ENCODE data around the gene RRP15.

RRP15 gene

DNA sequence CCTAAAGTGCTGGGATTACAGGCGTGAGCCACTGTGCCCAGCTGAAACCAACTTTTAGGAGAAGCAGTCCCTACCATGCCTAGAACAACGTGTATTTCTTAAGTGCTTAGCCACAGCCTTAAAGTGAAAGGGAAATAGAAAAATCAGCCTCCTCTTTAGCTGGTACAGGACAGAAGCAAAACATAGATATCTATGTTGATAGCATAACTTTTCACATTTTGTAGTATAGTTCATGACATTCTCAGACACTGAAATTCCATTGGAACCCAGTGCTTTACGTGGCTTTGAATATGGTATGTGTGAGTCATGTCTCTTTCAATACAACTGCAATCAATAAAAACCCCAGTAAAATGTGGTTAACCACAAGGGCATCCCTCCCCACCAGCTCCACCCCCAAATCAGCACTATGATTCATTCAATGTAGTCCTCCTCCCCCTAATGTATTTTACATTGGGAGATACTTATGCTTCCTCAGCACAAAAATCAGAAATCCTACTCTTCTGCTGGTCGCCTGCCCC, 92.1 kb downstream of the RRP15 start:
- TF ChIP-seq, protein P1, sequence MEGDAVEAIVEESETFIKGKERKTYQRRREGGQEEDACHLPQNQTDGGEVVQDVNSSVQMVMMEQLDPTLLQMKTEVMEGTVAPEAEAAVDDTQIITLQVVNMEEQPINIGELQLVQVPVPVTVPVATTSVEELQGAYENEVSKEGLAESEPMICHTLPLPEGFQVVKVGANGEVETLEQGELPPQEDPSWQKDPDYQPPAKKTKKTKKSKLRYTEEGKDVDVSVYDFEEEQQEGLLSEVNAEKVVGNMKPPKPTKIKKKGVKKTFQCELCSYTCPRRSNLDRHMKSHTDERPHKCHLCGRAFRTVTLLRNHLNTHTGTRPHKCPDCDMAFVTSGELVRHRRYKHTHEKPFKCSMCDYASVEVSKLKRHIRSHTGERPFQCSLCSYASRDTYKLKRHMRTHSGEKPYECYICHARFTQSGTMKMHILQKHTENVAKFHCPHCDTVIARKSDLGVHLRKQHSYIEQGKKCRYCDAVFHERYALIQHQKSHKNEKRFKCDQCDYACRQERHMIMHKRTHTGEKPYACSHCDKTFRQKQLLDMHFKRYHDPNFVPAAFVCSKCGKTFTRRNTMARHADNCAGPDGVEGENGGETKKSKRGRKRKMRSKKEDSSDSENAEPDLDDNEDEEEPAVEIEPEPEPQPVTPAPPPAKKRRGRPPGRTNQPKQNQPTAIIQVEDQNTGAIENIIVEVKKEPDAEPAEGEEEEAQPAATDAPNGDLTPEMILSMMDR (IDR thresholded peaks at IDR 0.05; ENCODE audit: low read depth, low read length, missing control alignments): no peak
- in situ Hi-C loops (cut with HindIII; ENCODE audit: low sequenced_read_pairs): no loop called here
- no peak overlapping the region for H3K4me3 ChIP-seq (ENCODE audit: low read depth, low read length)
- peak; percentile 97 for DNase-seq (ENCODE audit: low read depth)

DNA sequence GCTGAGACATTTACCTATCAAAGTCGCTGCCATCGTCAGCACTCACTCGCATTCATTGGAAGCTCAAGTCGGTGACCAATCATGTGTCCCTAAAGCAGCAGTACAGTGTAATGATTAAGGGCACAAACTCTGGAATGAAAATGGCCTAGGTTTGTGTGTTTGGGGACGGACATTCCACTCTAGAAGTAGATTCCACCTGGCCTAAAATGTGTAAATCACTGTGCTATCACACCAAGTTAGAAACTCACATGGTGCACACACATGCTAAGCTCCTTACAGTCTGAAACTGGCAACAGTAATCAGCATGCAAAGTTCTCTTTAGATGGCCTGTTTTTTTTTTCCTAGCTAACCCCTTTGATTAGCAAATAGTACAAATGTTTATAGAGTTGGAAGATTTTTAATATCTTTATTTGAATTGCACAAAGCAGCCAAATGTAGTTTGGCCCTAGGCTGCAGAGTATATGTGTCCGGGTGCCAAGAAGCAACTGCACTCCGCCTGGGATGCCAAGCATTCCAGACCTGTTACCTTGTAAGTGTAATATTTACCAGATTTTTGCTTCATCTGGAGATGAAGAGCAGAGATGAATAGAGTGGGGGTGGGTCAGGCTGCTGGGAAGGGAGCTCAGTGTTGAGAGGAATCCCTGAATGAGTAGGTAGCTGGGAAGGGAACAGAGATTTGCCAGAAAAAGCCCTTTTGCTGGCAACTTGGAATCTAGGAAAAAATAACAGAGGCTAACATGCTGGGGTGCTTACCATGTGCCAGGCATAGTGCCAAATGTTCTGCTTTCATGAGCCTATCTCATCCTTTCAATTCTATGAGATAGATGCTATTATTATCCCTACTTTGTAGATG, 95.3 kb downstream of the RRP15 start:
- DNase-seq (ENCODE audit: low read depth): peak; percentile 83
- no peak overlapping the region for H3K4me3 ChIP-seq (ENCODE audit: low read depth, low read length)
- TF ChIP-seq, protein P1 (IDR thresholded peaks at IDR 0.05; ENCODE audit: low read depth, low read length, missing control alignments): no peak
- in situ Hi-C loops (cut with HindIII; ENCODE audit: low sequenced_read_pairs): no loop called here

DNA sequence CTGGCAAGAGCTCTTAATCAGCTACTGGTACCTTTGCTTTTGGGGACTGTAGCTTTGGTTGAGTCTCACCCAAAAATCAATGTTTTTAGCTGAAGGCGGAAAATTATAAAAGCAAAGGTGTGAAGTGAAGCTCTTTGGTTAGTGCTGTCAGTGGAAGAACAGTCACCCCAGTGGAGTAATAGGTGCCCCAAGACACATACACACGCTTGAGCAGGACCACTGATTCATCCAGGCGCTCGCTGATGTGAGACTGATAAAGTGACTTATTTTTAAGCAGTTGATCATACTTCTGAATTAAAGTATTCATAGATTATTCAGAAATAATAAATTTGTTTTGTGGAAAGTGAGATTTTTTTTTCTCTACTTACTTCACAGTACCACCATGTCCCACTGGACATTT, 97.2 kb downstream of the RRP15 start:
- TF ChIP-seq, protein P1 (IDR thresholded peaks at IDR 0.05; ENCODE audit: low read depth, low read length, missing control alignments): no peak
- in situ Hi-C loops (cut with HindIII; ENCODE audit: low sequenced_read_pairs): no loop called here
- no peak overlapping the region for H3K4me3 ChIP-seq (ENCODE audit: low read depth, low read length)

DNA sequence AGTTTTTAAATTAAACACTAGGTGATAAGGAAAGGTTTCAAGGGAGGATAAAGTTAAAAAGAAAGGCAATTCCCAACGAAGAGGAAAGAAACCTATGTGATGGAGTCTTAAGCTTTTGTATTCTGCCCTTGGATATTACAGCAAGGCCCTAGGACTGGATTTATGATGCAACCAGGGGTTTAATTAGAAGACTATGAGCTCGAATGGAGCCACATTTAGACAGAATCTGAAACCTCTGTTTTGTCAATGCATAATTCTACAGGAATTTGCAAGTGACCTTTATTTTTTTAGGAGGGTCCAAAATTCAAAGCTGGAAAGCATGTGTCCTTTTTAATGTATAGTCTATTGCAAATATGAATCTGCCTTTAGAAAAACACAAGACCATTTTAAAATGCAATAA, 98.0 kb downstream of the RRP15 start:
- TF ChIP-seq, protein P1 (IDR thresholded peaks at IDR 0.05; ENCODE audit: low read depth, low read length, missing control alignments): no peak
- no peak overlapping the region for H3K4me3 ChIP-seq (ENCODE audit: low read depth, low read length)
- in situ Hi-C loops (cut with HindIII; ENCODE audit: low sequenced_read_pairs): no loop called here
- DNase-seq (ENCODE audit: low read depth): no peak

More for the DNA sequence above, 97.2 kb downstream of the RRP15 start:
- no peak for DNase-seq (ENCODE audit: low read depth)

DNA sequence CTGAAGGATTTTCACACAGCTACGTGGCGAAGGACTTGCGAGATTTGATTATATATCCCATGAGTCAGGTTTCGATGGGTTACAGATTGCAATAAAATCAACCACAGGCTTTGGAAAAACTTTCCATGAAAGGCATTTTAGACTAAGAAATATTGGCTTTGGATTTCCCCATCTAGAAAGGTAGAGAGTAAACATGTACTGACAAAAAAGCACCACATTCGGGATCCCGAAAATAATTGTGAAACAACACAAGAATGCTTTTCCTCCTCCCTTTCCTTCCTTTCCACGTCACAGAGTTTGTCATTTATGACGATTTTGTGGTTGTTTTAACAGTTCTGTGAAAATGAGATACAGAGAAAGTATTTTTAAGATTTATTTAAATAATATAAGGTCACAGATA, 98.6 kb downstream of the RRP15 start:
- H3K4me3 ChIP-seq (ENCODE audit: low read depth, low read length): no peak overlapping the region
- no peak for DNase-seq (ENCODE audit: low read depth)
- in situ Hi-C loops (cut with HindIII; ENCODE audit: low sequenced_read_pairs): no loop called here
- TF ChIP-seq, protein P1 (IDR thresholded peaks at IDR 0.05; ENCODE audit: low read depth, low read length, missing control alignments): no peak

DNA sequence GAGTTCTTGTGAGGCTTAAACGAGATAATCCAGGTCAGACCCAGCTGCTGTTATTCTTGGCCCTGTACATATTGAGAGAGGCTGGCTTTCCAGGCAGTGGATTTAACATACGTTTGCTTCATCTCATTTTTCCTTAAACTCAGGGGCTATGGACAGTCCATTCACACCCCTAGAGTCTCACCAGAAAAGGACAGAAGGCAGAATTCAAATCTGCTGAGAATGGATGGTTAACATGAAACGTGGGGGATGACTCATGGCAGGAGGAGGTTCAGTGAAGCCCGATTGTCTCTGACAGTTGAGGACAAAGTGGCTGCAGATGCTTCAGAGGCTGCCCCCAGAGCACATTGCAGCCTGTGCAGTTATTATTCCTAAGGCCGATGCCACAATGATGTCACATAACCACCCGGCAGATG, 99.5 kb downstream of the RRP15 start:
- in situ Hi-C loops (cut with HindIII; ENCODE audit: low sequenced_read_pairs): no loop called here
- no peak for DNase-seq (ENCODE audit: low read depth)
- TF ChIP-seq, protein P1 (IDR thresholded peaks at IDR 0.05; ENCODE audit: low read depth, low read length, missing control alignments): no peak

More for the DNA sequence above, 99.5 kb downstream of the RRP15 start:
- H3K4me3 ChIP-seq (ENCODE audit: low read depth, low read length): no peak overlapping the region

Measured in astrocyte of the cerebellum (primary cell).